HT-29 (cell line): ENCODE measurements around the gene GLG1. TPM values are rescaled to one million over a fixed set of nuclear protein-coding genes. Genes with fewer than 3 reads are reported as not detected.
A peak's percentile ranks its signal among the peaks of the same experiment; 100 is the strongest.
"Not testable (repeated sequence)": the region's sequence is repeated elsewhere in the genome, so short reads cannot be mapped to it uniquely, and the experiment has no call there.

ENCODE experiments used
- DNase-seq: peaks from one replicate; pipeline ENCODE4 v3.0.0-alpha.2; 2015; ENCODE audit warnings: low spot score
- total RNA-seq: library from RNA; depleted of rRNA; stranded (reverse); fragments of >200 nt; shearing (Covaris generic); gene quantifications from 2 replicates; pipeline ENCODE4 v1.2.3, GENCODE V29; 2014

GLG1 gene
- total RNA-seq, 1 experiment from 2014 or later, result 78.9 TPM

DNA sequence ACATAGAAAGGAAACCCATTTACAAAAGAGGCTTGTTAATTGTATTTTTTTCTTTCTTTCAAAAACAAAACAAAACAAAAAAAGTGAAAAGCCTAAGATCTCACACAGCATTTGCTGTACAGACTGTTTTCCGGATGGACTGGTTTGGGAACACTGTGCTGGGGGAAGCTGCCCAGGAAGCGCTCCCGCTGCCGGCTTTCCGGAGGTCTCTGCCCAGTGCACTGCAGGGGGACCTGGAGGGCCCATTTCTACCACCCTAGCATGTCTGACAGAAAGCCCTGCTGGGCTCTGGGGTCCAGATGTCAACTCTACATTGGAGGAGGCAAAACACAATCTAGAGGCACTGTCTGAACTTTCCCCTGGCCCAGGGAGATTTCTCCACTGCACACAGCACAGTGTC lies 159.3 kb downstream of the GLG1 start:
- DNase-seq, result no peak

DNA sequence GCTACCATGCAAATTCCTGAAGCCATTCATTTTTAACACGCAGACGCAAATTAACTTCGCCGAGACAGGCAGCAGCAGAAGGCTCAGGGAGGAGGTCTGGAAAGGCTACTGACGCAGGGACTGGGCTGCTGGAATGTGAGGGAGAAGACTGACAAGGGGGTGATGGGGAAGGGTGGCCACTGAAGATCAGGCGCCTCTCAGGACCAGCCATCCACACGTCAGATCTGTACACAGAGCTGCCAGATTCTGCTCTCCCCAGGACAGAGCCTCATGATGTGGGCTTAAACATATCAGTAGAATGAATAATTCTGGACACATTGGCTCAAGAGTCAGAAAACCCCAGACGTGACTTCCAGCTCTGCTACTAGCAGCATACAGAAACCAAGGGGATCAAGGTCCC lies 160.0 kb downstream of the GLG1 start:
- DNase-seq, result no peak

DNA sequence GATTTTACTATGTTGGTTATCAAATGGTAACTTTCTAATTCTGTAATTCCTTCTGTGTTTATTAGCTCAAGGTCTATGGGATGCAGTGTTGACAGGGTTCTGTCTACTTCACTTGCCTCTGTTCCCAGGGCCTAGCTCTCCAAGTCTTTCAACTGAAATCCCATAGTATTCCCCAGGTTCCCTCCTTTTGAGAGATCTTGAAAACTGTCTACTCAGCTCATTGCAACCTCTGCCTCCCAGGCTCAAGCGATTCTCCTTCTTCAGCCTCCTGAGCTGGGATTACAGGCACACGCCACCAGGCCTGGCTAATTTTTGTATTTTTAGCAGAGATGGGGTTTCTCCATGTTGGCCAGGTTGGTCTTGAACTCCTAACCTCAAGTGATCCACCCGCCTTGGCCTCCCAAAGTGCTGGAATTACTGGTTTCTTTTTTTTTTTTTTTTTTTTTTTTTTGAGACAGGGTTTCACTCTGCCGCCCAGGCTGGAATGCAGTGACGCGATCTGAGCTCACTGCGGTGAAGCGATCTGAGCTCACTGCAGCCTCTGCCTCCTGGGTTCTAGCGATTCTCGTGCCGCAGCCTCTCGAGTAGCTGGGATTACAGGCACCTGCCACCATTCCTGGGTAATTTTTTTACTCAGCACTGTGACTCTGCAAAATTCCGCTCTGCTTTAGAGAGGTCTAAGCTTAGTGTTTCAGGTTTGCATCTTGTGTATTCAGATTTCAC lies 163.1 kb downstream of the GLG1 start:
- DNase-seq, result not testable (repeated sequence)

DNA sequence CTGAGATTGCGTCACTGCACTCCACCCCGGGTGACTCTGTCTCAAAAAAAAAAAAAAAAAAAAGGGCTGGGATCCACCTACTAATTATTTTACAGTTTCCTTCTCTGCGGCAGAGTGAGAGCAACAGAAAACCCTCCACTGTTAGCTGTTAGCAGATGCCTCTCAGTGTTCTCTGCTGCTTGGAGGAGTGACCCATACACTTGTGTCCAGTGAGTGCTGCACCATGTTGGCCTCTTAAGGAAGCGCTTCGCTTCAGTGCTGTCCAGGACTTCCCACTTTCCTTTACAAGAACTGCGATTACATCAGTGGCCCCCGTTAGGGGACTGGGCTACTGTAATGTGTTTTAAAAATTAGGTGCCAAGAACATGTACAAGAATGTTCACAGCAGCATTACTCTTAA lies 167.2 kb downstream of the GLG1 start:
- DNase-seq, result no peak

DNA sequence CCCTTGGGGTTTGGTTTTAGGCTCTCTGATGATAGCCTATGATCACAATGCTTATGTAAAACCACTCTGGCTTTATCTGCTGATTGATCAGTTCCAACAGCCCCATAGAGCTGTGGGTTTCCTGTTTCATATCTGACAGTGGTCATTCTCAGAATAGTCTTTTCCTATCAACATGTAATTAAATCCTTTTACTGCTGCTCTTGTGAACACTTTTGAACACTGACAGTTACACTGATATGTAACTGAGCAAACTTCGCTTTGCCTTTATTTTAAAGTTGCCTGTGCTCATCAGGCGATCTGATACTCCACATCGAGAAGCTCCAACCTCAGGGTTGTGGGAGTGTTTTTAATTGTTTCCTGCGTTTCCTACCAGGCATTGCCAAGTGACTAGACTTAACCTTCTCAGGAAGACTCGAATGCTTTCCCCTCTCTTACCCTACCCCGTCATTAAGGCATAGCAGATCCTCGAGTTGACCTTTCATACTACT lies 168.4 kb downstream of the GLG1 start:
- no peak for DNase-seq

DNA sequence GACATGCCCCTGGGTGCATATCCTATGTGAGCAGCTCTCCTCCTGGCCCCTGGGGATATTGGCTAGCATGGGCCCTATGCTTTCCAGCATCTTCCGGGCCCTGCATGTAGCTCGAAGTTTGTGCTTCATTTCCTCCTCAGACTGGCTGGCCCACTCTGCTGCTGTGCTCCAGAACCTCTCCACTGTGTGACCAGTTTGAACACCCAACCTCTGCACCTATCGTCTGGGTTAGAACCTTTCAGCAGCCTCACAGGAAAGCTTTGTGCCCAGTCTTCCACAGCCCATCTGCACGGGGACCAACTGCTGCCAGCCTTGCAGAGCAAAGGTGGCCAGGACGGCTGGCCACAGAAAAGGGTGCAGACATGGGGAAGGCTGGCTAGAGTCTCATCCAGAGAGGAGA lies 175.4 kb downstream of the GLG1 start:
- no peak for DNase-seq

DNA sequence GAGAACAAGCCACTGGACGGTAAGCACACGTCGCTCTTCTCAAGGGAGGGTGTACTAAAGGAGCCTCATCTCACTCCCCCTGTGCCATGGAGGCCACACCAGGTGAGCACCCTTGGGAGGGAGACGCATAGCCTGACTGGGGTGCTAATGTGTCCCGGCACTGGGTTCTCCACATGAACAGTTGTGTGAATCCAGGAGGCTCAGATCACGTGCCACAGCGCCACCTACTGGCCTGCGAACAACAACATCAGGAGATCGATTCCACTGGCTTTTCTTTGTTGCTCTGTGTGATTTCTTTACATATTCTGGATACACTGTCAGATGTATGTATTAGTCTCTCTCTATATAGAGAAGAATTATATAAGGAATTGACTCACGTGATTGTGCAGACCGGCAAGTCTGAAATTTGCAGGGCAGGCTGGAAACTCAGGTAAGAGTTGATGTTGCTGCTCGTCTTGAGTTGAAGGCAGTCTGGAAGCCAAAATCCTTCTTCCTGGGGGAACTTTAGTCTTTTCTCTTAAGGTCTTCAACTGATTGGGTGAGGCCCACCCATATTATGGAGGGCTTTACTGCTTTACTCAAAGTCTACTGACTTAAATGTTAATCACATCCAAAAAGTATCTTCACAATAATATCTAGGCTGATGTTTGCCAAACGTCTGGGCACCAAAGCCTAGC lies 176.7 kb downstream of the GLG1 start:
- peak; percentile 52 for DNase-seq

DNA sequence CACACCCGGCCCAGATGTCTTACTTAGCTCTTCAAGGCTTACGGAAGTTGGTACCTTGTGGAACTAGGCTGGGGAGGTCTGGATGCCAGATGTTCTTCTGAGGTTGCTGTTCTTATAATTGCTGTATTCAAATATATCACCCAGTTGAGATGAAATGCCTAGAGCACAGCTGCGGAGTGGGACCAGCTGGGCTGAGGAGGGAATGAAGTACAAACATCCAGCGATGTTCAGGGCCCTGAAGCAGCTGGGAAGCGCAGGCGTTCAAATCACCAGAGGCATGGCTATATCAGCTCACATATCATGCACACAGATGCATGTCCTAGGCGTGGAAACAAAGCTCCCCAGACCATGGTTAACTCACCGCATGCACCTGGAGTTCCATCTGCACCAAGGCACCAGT lies 178.4 kb downstream of the GLG1 start:
- not testable (repeated sequence) for DNase-seq

DNA sequence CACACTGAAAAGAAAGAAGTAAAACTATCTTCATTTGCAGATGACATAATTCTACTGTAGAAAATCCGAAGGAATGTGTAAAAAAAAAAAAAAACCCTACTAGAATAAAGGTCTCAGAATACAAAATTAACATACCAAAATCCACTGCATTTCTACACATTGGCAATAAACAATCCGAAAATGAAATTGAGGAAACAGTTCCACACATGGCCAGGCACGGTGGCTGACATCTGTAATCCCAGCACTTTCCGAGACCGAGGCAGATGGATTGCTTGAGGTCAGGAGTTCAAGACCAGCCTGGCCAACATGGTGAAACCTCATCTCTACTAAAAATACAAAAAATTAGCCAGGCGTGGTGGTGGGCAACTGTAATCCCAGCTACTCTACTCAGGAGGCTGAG lies 181.2 kb downstream of the GLG1 start:
- not testable (repeated sequence) for DNase-seq

DNA sequence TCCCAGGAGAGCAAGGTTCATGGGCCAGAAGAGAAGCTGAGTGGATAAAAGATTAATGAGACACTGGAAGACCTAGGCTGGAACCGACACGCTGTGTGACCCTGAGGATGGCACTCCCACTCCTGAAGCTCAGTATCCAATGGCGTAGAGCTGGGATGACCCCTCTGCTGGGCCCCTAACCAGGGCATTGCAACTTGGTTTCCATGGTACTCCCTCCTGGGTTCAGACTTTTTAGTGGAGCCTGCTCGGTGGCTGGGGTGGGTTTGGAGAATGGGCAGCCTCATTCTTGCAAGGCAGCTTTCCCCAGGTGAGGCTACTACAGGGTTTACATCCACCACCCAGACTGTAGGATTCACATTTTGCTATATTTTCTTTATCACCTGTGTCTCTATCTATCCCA lies 183.2 kb downstream of the GLG1 start:
- DNase-seq, result not testable (repeated sequence)

DNA sequence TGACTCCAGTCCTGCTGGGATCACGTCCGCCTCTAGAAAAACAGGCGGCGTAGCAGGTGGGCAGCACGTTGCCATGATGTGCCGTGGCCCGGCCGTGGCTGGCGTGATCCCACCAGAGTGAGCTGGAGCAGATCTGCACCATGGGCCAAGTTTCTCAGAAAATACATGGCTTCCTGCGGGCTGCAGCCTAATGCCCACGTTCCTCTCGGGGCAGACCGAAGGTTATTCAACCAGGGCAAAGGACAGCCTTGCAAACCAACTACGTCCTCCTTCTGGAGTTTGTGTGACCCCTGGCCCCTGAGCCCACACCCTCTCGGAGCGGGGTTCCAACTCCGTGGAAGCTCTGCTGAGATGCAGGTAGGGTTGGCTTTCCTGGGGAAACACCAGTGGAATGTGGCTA lies 184.8 kb downstream of the GLG1 start:
- DNase-seq, result not testable (repeated sequence)

DNA sequence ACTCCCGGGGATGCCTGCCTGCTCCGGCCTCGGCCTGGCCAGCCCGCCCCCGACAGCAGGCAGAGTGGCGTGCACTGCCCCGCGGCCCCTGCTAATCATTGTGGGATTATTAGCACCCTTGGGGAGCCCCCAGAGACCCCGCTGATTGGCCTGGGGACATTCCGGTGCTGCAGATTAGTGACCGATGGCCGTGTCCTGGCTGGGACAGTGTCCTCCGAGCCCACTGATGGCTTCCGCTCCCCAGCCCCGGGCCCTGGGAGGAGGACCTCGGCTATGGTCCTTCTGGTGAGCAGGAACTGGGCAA lies 185.5 kb downstream of the GLG1 start:
- DNase-seq, result not testable (repeated sequence)

DNA sequence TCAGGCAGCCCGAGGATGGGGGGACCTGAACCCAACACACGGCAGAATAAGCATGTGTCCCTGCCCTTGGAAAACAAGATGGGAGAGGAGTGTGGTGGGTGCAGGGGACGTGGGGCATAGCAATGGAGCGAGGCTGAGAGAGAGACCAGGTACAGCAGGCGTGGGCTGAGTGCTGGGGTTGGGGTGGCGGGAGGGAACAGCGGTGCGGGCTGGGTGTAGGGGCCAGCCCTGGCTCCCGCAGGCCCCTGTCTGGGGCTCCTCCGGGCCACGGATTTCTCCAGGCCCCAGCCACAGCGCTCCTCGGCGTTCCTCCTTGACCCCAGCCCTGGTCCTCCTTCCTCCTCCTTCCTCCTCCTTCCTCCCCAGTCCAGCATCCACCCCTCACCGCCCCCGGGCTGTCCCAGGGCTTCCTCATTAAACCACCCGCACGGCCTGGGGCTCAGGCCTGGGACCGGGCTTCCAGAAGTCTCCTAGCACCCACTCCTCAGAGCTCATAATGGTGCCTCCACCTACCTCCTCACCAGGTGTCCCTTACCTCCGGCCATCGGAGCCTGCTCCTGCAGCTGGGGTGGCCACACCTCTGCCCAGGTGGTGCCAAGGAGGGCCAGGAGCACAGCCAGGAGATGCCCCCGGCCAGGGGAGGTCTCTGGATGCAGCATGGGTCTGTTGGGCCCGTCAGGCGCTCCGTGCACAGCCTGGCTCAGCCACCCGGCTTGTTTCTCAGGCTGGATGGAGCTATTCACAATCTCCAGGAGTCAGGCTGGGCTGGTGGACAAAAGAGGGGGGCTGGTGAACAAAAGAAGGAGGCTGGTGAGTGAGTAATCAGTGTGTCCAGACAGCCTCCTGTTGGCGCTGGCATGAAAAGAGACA lies 186.1 kb downstream of the GLG1 start, which contains the start of gene CLEC18B:
TSS of gene CLEC18B (minus strand) at position 867 of the 870 bp plus-strand sequence. CDS start at position 659, 208 bp downstream.
- not testable (repeated sequence) for DNase-seq

DNA sequence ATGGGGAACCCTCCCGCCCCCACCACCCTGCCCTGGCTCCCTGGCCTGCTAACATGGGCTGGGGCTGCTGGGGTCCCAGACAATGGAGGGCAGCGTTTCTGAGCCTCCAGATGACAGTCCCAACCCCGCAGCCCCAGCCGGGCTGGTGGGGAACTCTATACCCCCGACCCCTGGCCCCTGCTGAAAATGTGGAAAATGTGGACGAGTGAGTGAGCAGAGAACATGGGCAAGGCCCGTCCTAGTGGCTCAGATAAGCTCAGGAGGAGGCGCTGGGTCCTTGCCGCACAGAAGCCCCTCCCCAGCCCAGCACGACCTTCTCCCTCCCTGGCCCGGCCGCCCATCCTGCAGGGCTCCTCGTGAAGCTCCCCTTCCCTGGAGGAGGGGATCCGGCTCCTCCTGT lies 187.1 kb downstream of the GLG1 start:
- DNase-seq, result not testable (repeated sequence)

DNA sequence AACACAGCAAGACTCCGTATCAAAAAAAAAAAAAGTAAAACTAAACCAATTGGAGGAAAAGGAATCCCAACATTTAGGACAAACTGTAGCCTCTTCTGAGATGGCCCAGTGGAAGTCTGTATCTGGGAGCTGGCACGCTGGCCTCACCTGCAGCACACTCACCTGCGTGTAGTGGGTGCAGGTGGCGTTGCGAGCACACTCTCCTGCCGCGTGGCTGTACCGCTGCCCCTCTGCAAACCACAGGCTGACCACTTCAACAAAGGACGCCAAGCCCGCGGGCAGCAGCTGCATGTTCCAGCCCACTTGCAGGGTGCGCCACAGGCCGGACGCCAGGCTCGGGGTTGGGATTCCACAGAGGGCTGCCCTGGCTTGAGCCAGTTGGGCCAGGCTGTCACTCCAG lies 189.0 kb downstream of the GLG1 start:
- not testable (repeated sequence) for DNase-seq

DNA sequence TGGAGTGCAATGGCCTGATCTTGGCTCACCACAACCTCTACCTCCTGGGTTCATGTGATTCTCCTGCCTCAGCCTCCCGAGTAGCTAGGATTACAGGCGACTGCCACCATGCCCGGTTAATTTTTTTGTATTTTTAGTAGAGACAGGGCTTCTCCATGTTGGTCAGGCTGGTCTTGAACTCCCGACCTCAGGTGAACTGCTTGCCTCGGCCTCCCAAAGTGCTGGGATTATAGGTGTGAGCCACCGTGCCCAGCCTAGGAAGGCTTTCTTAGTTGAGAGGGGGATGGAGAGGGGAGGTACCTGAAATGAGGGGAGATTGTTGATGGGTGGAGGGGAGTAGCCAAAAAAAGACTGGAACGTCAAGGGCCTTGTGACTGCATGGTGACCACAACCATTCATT lies 193.0 kb downstream of the GLG1 start:
- not testable (repeated sequence) for DNase-seq

DNA sequence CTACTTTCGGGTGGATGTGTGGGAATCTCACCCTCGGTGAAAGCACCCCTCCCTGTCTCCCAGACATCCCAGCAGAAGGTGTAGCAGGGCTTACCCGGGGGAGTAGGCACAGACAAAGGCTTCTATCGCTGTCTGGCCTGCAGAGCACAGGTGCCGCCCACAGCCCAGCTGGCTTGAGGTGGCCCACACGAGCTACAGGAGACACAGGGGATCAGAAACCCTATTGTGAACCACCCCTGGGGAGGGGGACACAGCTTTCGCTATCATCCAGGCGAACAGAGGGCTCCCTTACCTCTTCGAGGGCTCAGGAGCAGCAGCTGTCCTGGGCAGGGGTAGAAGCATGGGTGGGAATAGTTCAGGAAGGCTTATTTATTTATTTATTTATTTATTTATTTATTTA lies 193.4 kb downstream of the GLG1 start:
- not testable (repeated sequence) for DNase-seq

DNA sequence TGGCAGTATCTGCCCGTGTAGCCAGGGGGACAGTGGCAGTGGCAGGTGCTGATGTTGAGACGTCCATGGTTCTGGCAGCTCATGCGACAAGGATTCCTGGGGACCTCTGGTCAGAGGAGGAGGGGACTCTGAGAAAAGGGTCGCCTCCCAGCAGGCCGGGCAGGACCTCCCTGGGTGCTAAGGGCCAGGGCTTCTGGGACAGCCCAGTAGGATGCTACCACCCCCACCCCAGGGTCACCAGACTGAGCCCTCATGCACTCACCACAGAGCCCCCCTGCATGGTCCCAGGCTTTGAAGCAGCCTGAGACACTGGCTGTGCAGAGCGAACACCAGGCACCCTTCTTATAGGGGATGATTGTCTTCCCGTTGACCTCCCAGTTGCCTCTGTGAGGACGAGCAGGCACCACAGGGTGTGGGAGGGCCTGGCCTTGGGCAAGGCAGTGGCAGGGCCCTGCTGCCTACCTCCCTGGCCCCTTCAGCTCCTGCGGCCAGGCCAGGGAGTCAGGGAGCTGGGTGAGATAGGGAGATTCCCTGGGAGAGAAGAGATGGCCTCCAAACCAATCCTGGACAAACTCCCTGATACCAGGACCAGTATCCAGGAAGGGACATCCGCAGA lies 194.0 kb downstream of the GLG1 start:
- not testable (repeated sequence) for DNase-seq

DNA sequence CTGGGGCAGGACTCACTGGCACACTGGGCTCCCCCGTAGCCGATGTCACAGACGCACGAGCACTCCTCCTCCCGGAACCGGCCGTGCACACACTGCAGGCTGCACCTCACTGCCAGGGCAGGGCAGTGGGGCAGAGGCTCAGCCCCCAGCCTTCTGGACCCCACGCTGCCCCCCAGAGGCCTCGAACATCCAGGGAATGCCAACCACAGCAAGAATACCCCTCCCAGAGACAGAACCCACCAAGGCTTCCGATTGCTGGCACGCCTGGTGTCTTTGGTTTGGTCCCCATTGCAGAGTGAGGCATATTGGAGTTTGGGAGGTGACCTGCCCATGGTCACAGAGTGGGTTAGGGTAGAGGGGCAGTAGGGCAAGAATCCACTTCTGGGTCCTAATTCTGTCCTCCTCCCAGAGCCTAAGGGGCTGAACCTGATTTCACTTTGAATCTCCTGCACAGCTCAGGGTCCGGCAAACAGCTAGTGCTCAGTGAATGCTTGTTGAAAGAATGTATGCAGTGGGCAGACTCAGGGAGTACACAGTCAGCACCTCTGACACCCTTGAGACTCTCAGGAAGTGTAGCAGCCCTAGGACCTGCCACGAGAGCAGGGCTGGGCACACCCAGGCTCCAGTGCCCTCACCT lies 194.7 kb downstream of the GLG1 start:
- not testable (repeated sequence) for DNase-seq

DNA sequence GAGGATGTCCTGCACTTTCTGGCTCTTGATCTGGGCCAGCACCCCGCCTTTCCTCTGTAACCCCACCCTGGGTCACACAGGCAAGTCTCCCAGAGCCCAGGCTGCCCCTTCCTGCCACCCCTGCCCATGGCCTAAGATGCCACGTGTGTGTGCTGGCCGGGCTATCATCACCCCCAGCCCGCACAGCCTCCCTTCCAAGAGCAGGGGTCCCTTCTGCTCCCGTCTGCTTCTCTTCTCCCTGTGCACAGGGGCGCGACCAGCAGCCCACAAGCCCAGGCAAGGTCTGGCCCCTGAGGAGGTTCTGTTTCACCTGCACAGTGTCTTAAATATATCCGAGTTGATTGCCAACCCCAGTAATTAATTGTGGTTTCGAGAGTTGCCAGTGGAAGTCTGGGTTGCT lies 195.9 kb downstream of the GLG1 start:
- not testable (repeated sequence) for DNase-seq
